GM21390 (cell line): Measurements from ENCODE around the gene TNFRSF1B.

ENCODE experiments used
- ATAC-seq: cut with Tn5 transposase; IDR thresholded peaks from one replicate; pipeline ENCODE4 v1.9.1; 2021; ENCODE audit not compliant: unreplicated experiment

The TNFRSF1B gene

GRCh38 chr1:12174924-12175810, 8.4 kb downstream of the TNFRSF1B start:
- ATAC-seq = no peak

GRCh38 chr1:12176298-12177118, 9.7 kb downstream of the TNFRSF1B start:
- ATAC-seq = no peak

- no peak for ATAC-seq
Measured at GRCh38 chr1:12177156-12177998, 10.6 kb downstream of the TNFRSF1B start.

- no peak for ATAC-seq
Measured at GRCh38 chr1:12177999-12178441, 11.2 kb downstream of the TNFRSF1B start.

- ATAC-seq = no peak
Measured at GRCh38 chr1:12178511-12178910, 11.7 kb downstream of the TNFRSF1B start.

- no peak for ATAC-seq
Measured at GRCh38 chr1:12179111-12179519, 12.3 kb downstream of the TNFRSF1B start.

- no peak for ATAC-seq
Measured at GRCh38 chr1:12179676-12180075, 12.9 kb downstream of the TNFRSF1B start.

- no peak for ATAC-seq
Measured at GRCh38 chr1:12180315-12180714, 13.5 kb downstream of the TNFRSF1B start.

- no peak for ATAC-seq
Measured at GRCh38 chr1:12180903-12181302, 14.1 kb downstream of the TNFRSF1B start.

- ATAC-seq = no peak
Measured at GRCh38 chr1:12181568-12181967, 14.8 kb downstream of the TNFRSF1B start.

- ATAC-seq = no peak
Measured at GRCh38 chr1:12182410-12182984, 15.7 kb downstream of the TNFRSF1B start.

GRCh38 chr1:12183095-12183794, 16.5 kb downstream of the TNFRSF1B start:
- ATAC-seq = no peak

- no peak for ATAC-seq
Measured at GRCh38 chr1:12184008-12184681, 17.4 kb downstream of the TNFRSF1B start.

GRCh38 chr1:12185036-12185917, 18.5 kb downstream of the TNFRSF1B start:
- ATAC-seq = no peak

- no peak for ATAC-seq
Measured at GRCh38 chr1:12185918-12186678, 19.3 kb downstream of the TNFRSF1B start.

- no peak for ATAC-seq
Measured at GRCh38 chr1:12186679-12186985, 19.8 kb downstream of the TNFRSF1B start.

- ATAC-seq = no peak
Measured at GRCh38 chr1:12188115-12188514, 21.3 kb downstream of the TNFRSF1B start.
